Endothelial cell (in vitro differentiated cells): Measurements from ENCODE around the gene TMEM178B. TPM values are rescaled to one million over a fixed set of nuclear protein-coding genes. Genes with fewer than 3 reads are reported as not detected.

Experiments used
- DNase-seq: peaks from one replicate; pipeline ENCODE4 v3.0.0; 2021; ENCODE audit warnings: low spot score
- H3K27ac Mint-ChIP-seq: one replicate; pipeline ENCODE4 v1.8.0; 2021; ENCODE audit warnings: mixed read lengths, inconsistent platforms; ENCODE audit not compliant: unreplicated experiment
- H3K27me3 Mint-ChIP-seq: one replicate; pipeline ENCODE4 v1.8.0; 2021; ENCODE audit warnings: mild to moderate bottlenecking, moderate library complexity, mixed read lengths, inconsistent platforms; ENCODE audit not compliant: unreplicated experiment
- H3K36me3 Mint-ChIP-seq: one replicate; pipeline ENCODE4 v1.8.0; 2021; ENCODE audit warnings: mild to moderate bottlenecking, low read depth, mixed read lengths, inconsistent platforms; ENCODE audit not compliant: unreplicated experiment
- H3K4me1 Mint-ChIP-seq: one replicate; pipeline ENCODE4 v1.8.0; 2021; ENCODE audit warnings: mild to moderate bottlenecking, mixed read lengths, inconsistent platforms; ENCODE audit not compliant: unreplicated experiment
- H3K4me3 Mint-ChIP-seq: one replicate; pipeline ENCODE4 v1.8.0; 2021; ENCODE audit warnings: mild to moderate bottlenecking, mixed read lengths, inconsistent platforms; ENCODE audit not compliant: unreplicated experiment
- H3K9me3 Mint-ChIP-seq: one replicate; pipeline ENCODE4 v1.8.0; 2021; ENCODE audit warnings: mixed read lengths, inconsistent platforms; ENCODE audit not compliant: unreplicated experiment
- CTCF ChIP-seq: fragments of 200-600 bp; sonication (generic); IDR thresholded peaks from one replicate; pipeline ENCODE4 v1.5.0; 2021; ENCODE audit warnings: antibody characterized with exemption; ENCODE audit not compliant: unreplicated experiment
- total RNA-seq: library from RNA; stranded (reverse); fragmentation: NEBNext Ultra II Directional; extraction: Animal tissue kit (Norgen Biotek cat#: 25700); gene quantifications from one replicate; pipeline ENCODE4 v1.2.1, GENCODE V29; 2021; ENCODE audit not compliant: unreplicated experiment

TMEM178B gene
- total RNA-seq, 1 donor from 2014 or later = 0.28 TPM

- Mint-ChIP-seq H3K4me1 (no peaks in the 10 kb centered on the region), H3K9me3 (no peaks in the 10 kb centered on the region), H3K27me3 (no peaks in the 10 kb centered on the region), H3K4me3 (no peak overlapping the region), H3K36me3 (no peaks in the 10 kb centered on the region), H3K27ac (no peak overlapping the region)
- no peak for TF ChIP-seq CTCF
- DNase-seq = no peak
Measured at GRCh38 chr7:141225916-141226618, 152.2 kb downstream of the TMEM178B start.

- DNase-seq = no peak
- Mint-ChIP-seq H3K4me3 (no peak overlapping the region), H3K36me3 (no peaks in the 10 kb centered on the region), H3K9me3 (no peaks in the 10 kb centered on the region), H3K27me3 (no peaks in the 10 kb centered on the region), H3K27ac (no peak overlapping the region), H3K4me1 (no peaks in the 10 kb centered on the region)
- no peak for TF ChIP-seq CTCF
Measured at GRCh38 chr7:141227454-141227853, 153.6 kb downstream of the TMEM178B start.

- H3K4me1 Mint-ChIP-seq = no peaks in the 10 kb centered on the region
- H3K36me3 Mint-ChIP-seq = no peaks in the 10 kb centered on the region
- no peak for DNase-seq
- no peaks in the 10 kb centered on the region for H3K9me3 Mint-ChIP-seq
- H3K27ac Mint-ChIP-seq = no peak overlapping the region
- TF ChIP-seq CTCF = no peak
- no peaks in the 10 kb centered on the region for H3K27me3 Mint-ChIP-seq
- H3K4me3 Mint-ChIP-seq = no peak overlapping the region
Measured at GRCh38 chr7:141228482-141228881, 154.6 kb downstream of the TMEM178B start.

- no peak for TF ChIP-seq CTCF
- H3K27me3 Mint-ChIP-seq = peaks cover 2% of the 10 kb centered on the region
- H3K36me3 Mint-ChIP-seq = no peaks in the 10 kb centered on the region
- no peak overlapping the region for H3K4me3 Mint-ChIP-seq
- H3K27ac Mint-ChIP-seq = no peak overlapping the region
- DNase-seq = peak; percentile 45
- no peaks in the 10 kb centered on the region for H3K9me3 Mint-ChIP-seq
- no peaks in the 10 kb centered on the region for H3K4me1 Mint-ChIP-seq
Measured at GRCh38 chr7:141231018-141231792, 157.3 kb downstream of the TMEM178B start.
